CD14-positive monocyte (primary cell): ENCODE measurements around the gene CD300A. TPM values are rescaled to one million over a fixed set of nuclear protein-coding genes. Genes with fewer than 3 reads are reported as not detected.

Source experiments
- DNase-seq, 3 donors: peaks; one replicate each; pipeline ENCODE4 v3.0.0-alpha.2; 2011 to 2022
- H2AFZ ChIP-seq: 2 replicates; pipeline ENCODE4 v1.6.0; 2012; ENCODE audit warnings: mild to moderate bottlenecking, low read depth, low read length, inconsistent platforms; ENCODE audit not compliant: insufficient read depth, poor library complexity, severe bottlenecking
- H3K27ac ChIP-seq, 2 donors: 1 replicate in 1 of 2; 2 replicates in 1 of 2; pipeline ENCODE4 v1.5.1; 2012 to 2013; ENCODE audit warnings: low read length in 2 of 2, control low read depth in 1 of 2, inconsistent platforms in 1 of 2, low read depth in 1 of 2, mild to moderate bottlenecking in 1 of 2
- H3K27me3 ChIP-seq, 2 donors: one replicate each; pipeline versions ENCODE4 v1.6.0 to v1.6.1; 2011 to 2013; ENCODE audit warnings: low read length in 2 of 2; ENCODE audit not compliant: control insufficient read depth in 2 of 2, insufficient read depth in 2 of 2
- H3K36me3 ChIP-seq, 2 donors: replicated peaks in 1 of 2; 1 replicate in 1 of 2; 2 replicates in 1 of 2; pipeline versions ENCODE4 v1.5.1 to v1.6.1; 2012 to 2013; ENCODE audit warnings: low read length in 2 of 2, control low read depth in 1 of 2, inconsistent platforms in 1 of 2, mild to moderate bottlenecking in 1 of 2; ENCODE audit not compliant: insufficient read depth in 2 of 2, control insufficient read depth in 1 of 2
- H3K4me1 ChIP-seq, 2 donors: 1 replicate in 1 of 2; 2 replicates in 1 of 2; pipeline versions ENCODE4 v1.5.1 to v1.6.1; 2012 to 2013; ENCODE audit warnings: low read length in 2 of 2, control low read depth in 1 of 2, inconsistent platforms in 1 of 2, mild to moderate bottlenecking in 1 of 2, moderate library complexity in 1 of 2; ENCODE audit not compliant: insufficient read depth in 2 of 2, control insufficient read depth in 1 of 2
- H3K4me2 ChIP-seq: replicated peaks from 2 replicates; pipeline ENCODE3; 2012; ENCODE audit warnings: low read length, moderate library complexity, mild to moderate bottlenecking; ENCODE audit not compliant: poor library complexity, severe bottlenecking; ENCODE audit errors: extremely low read depth
- H3K4me3 ChIP-seq, 3 experiments: fragments of 200-600 bp in 1 of 3; sonication (generic) in 1 of 3; replicated peaks in 1 of 3; 1 replicate in 2 of 3; 2 replicates in 1 of 3; pipeline ENCODE4 v1.5.1; 2011 to 2013; ENCODE audit warnings: low read length in 3 of 3, mild to moderate bottlenecking in 3 of 3, control low read depth in 2 of 3, low read depth in 2 of 3, inconsistent platforms in 1 of 3, moderate library complexity in 1 of 3
- H3K79me2 ChIP-seq: 2 replicates; pipeline ENCODE4 v1.6.0; 2012; ENCODE audit warnings: mild to moderate bottlenecking, control low read depth, inconsistent platforms, low read length, moderate library complexity; ENCODE audit not compliant: insufficient read depth
- H3K9ac ChIP-seq: 2 replicates; pipeline ENCODE4 v1.6.0; 2017; ENCODE audit warnings: low read length, mild to moderate bottlenecking; ENCODE audit not compliant: insufficient read depth, poor library complexity, severe bottlenecking
- H3K9me3 ChIP-seq, 2 donors: replicated peaks in 1 of 2; 1 replicate in 1 of 2; 2 replicates in 1 of 2; pipeline versions ENCODE4 v1.5.1 to v1.6.1; 2012 to 2013; ENCODE audit warnings: low read length in 2 of 2, control low read depth in 1 of 2; ENCODE audit not compliant: control insufficient read depth in 1 of 2, insufficient read depth in 1 of 2
- H4K20me1 ChIP-seq: 2 replicates; pipeline ENCODE4 v1.6.0; 2012; ENCODE audit warnings: mild to moderate bottlenecking, low read length, control low read depth, moderate library complexity; ENCODE audit not compliant: insufficient read depth
- H3K27ac Mint-ChIP-seq, 7 donors: one replicate each; pipeline ENCODE4 v1.8.0; 2020; ENCODE audit warnings: mild to moderate bottlenecking in 7 of 7, mixed read lengths in 7 of 7, moderate library complexity in 6 of 7, inconsistent platforms in 2 of 7
- H3K27me3 Mint-ChIP-seq, 3 donors: one replicate each; pipeline ENCODE4 v1.8.0; 2021 to 2022; ENCODE audit warnings: low read depth in 3 of 3, mild to moderate bottlenecking in 3 of 3, mixed read lengths in 3 of 3, moderate library complexity in 3 of 3, inconsistent platforms in 1 of 3
- H3K36me3 Mint-ChIP-seq, 2 donors: one replicate each; pipeline ENCODE4 v1.8.0; 2020; ENCODE audit warnings: mixed read lengths in 2 of 2, inconsistent platforms in 1 of 2, mild to moderate bottlenecking in 1 of 2
- H3K4me1 Mint-ChIP-seq: one replicate; pipeline ENCODE4 v1.8.0; 2020; ENCODE audit warnings: mild to moderate bottlenecking, mixed read lengths
- H3K4me3 Mint-ChIP-seq, 2 donors: one replicate each; pipeline ENCODE4 v1.8.0; 2020; ENCODE audit warnings: mild to moderate bottlenecking in 2 of 2, mixed read lengths in 2 of 2, moderate library complexity in 1 of 2
- H3K9me3 Mint-ChIP-seq, 7 donors: one replicate each; pipeline ENCODE4 v1.8.0; 2020 to 2022; ENCODE audit warnings: mixed read lengths in 7 of 7, mild to moderate bottlenecking in 6 of 7, moderate library complexity in 6 of 7, inconsistent platforms in 2 of 7
- CTCF ChIP-seq: fragments of 200-600 bp; IDR thresholded peaks from one replicate; pipeline ENCODE4 v1.8.0; 2022; ENCODE audit warnings: antibody characterized with exemption, mild to moderate bottlenecking
- WGBS: methylation state at CpG from one replicate; pipeline ENCODE4 v1.1.5; 2013; ENCODE audit warnings: missing lambda C conversion rate; ENCODE audit not compliant: insufficient coverage; 5-methylcytosine and 5-hydroxymethylcytosine counted together
- intact Hi-C, 2 donors: fragments of 100-400 bp; cut with micrococcal nuclease; formaldehyde crosslinking; loops; one replicate each; pipeline versions ENCODE4 v1.15.0 to v1.15.1; 2023
- polyA plus RNA-seq, 3 donors: library from polyadenylated mRNA; depleted of rRNA in 1 of 3; unstranded in 2 of 3; stranded (reverse) in 1 of 3; fragments of 300-500 nt in 2 of 3; fragments of >200 nt in 1 of 3; fragmentation: Illumina TruSeq in 2 of 3; gene quantifications; 1 replicate in 2 of 3; 2 replicates in 1 of 3; pipeline ENCODE4 v1.2.3, GENCODE V29; 2012 to 2021

CD300A gene
- polyA plus RNA-seq, 3 donors = 173 to 222 (median 212) TPM

GRCh38 chr17:74447628-74448159 is 18.7 kb upstream of the CD300A start:
- intact Hi-C loops = no loop called here
- 88% methylated on average over 9 of the region's 11 CpGs for WGBS
- Histone ChIP-seq H3K9ac (no peak overlapping the region), H3K27ac (no peak overlapping the region), H3K4me3 (no peak overlapping the region), H3K4me1 (peaks cover 36 to 46% of the 10 kb centered on the region in 2 donors), H3K4me2 (no peak overlapping the region), H3K36me3 (no peaks in the 10 kb centered on the region), H2AFZ (no peak overlapping the region), H4K20me1 (no peaks in the 10 kb centered on the region), H3K9me3 (no peaks in the 10 kb centered on the region), H3K27me3 (peaks cover 0 to 3% of the 10 kb centered on the region in 2 donors), H3K79me2 (no peaks in the 10 kb centered on the region)
- Mint-ChIP-seq H3K36me3 (no peaks in the 10 kb centered on the region), H3K27me3 (peaks cover 7 to 29% (median 26%) of the 10 kb centered on the region in 3 donors), H3K27ac (peak overlapping the region in 2 of 7 donors; percentile 11 to 55), H3K4me3 (no peak overlapping the region), H3K4me1 (peaks cover 42% of the 10 kb centered on the region), H3K9me3 (peaks cover 0 to 3% (median 0%) of the 10 kb centered on the region in 7 donors)
- no peak for TF ChIP-seq CTCF
- no peak for DNase-seq

- no peak overlapping the region for H3K4me3 Mint-ChIP-seq
Observed at GRCh38 chr17:74448756-74449155, 17.7 kb upstream of the CD300A start.

More at GRCh38 chr17:74448756-74449155, 17.7 kb upstream of the CD300A start:
- H3K36me3 ChIP-seq = no peaks in the 10 kb centered on the region
- DNase-seq = no peak
- no peak overlapping the region for H3K27ac ChIP-seq
- H3K4me1 ChIP-seq = peaks cover 31 to 42% of the 10 kb centered on the region in 2 donors
- H3K27me3 ChIP-seq = peaks cover 0 to 10% of the 10 kb centered on the region in 2 donors
- Mint-ChIP-seq H3K27me3 (peaks cover 11 to 39% (median 27%) of the 10 kb centered on the region in 3 donors), H3K9me3 (peaks cover 0 to 3% (median 0%) of the 10 kb centered on the region in 7 donors), H3K27ac (no peak overlapping the region), H3K36me3 (no peaks in the 10 kb centered on the region), H3K4me1 (peaks cover 38% of the 10 kb centered on the region)
- no peaks in the 10 kb centered on the region for H4K20me1 ChIP-seq
- intact Hi-C loops = no loop called here
- no peak overlapping the region for H3K4me3 ChIP-seq
- WGBS = 100% methylated on average over 4 of the region's 8 CpGs
- H3K79me2 ChIP-seq = no peaks in the 10 kb centered on the region
- no peak overlapping the region for H3K4me2 ChIP-seq
- no peaks in the 10 kb centered on the region for H3K9me3 ChIP-seq
- no peak overlapping the region for H3K9ac ChIP-seq
- TF ChIP-seq CTCF = no peak
- H2AFZ ChIP-seq = no peak overlapping the region
